ENCODE data around the gene NAALADL2.
A peak's percentile ranks its signal among the peaks of the same experiment; 100 is the strongest.

The NAALADL2 gene

DNA sequence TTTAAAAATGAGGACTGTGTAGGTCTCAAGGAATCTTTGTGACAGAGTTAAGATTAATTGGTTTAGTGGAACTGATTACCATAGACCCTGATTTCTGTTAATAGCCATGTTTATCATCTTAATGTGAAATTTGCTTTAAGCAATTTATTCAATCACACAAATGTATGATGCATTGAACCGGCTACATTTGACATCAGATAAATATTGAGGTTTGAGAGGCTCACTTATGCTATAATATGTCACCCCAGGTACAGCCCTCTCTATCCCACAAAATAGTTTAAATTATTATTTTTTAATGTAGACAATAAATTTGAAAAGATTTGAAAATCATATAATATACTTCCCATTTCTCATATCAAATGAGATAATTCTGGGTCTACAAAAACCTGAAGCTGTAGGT is 413.3 kb downstream of the NAALADL2 start:
- DNase-seq: no peak

DNA sequence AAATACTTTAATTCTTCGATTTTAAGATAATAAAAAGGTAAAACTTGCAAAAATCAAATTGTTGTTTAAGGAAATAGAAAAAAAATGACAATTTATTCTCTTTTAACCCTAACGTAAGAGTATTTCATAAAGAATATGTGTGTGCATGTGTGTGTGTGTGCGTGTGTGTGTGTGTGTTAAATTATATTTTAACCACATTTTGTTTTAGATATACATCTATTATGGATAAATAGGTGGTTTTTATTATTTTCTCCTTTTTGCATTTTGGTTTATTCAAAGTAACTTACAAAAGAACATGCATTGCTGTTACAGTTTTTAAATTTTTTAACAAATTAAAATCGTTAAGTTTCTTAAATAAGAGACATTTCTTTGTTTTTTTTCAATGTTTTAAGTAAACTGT is 414.4 kb downstream of the NAALADL2 start:
- no peak for DNase-seq

DNA sequence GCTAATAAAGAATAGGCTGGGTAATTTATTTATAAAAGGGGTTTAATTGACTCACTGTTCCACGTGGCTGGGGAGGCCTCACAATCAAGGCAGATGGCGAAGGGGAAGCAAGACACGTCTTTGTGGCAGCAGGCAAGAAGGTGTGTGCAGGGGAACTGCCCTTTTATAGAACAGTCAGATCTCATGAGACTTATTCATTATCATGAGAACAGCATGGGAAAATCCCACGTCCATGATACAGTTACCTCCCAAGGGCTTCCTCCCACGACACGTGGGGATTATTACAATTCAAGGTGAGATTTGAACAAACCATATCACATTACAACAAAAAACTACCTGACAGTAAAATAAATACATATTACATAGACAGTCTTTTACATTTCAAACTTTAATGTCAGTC is 414.9 kb downstream of the NAALADL2 start:
- DNase-seq: no peak

DNA sequence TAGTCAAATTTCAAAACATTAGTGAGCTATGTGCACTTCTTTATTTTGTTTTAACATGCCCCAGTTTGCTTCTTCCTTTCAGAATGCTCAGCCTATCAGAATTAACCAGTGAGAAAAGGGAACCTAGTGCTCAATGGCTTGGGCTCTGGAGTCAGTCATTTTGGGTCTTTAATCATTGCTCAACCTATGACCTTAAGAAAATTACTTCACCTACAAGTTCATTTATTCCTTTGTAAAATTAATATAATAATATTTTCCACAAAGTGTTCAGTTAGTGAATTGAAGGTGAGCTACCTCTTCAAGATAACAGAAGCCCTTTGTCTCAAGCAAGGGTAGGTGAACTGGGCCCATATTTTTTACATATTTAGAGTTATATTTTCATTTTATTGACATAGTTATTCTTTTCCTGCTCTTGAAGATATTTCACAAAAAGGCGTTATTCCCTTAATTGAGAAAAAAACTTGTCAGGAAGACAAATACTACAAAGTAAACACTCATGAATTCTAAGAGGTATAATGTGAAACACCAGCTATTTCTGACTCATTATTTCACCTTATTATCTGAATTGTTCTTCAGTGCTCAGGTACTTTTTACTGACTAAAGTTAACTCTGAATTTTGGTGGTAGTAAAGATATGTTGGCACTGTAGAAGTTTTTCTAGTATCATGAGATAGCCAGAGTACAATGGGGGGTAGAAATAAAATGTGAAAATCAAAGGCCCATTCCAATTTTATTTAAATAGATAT is 415.5 kb downstream of the NAALADL2 start:
- DNase-seq: no peak

DNA sequence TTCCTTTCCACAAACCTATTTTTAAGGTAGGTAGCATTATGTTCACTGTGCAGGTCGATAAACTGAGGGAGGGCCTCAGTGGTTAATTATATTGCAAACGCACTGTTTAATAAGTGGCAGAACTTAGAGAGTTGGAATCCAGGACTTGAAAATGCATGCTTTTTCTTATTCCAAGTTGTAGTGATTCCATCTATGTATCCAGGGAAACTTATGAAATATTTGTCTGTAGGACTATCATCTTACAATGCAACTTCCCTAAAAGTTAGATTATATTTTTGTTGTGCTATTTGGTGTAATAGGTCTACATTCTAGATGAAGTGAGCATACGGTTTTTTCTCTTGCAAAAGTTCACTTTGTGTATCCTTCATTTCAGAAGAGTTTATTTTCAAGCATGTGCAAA is 419.5 kb downstream of the NAALADL2 start:
- DNase-seq: no peak

DNA sequence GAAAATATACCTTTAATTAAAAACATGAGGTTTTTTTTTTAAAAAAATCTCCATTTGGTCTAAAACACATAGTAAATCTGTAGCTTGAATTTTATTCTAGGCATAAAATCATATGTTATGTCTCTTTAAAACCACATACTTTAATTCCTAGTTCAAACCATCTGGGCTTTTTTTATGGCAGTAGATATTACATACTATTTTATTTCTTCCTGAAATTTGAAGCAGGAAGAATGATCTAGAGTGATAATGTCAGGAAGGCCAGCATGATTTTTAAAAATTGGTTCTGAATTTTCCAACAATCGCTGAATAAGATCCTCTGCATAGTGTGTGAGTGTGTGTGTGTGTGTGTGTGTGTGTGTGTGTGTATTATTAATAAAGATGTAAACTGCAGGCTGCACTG is 420.3 kb downstream of the NAALADL2 start:
- DNase-seq: no peak

DNA sequence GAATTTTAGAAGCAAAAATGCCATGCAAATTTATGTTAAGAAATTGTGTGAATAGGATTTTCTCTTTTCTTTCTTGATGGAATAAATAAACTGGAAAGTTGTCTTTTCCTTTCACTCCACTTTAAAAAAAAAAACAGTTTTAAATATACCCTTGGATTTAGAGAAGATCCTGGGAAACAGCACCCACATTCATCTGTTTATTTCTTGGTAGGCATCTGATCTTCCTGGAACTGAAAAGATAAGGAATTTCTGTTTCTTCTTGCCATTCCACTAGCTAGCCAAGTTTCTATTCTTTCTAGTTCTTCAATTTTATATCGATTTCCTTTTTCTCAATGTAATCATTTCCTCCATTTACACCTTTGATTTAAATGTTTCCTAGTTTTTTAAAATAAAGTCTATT is 420.8 kb downstream of the NAALADL2 start:
- no peak for DNase-seq

DNA sequence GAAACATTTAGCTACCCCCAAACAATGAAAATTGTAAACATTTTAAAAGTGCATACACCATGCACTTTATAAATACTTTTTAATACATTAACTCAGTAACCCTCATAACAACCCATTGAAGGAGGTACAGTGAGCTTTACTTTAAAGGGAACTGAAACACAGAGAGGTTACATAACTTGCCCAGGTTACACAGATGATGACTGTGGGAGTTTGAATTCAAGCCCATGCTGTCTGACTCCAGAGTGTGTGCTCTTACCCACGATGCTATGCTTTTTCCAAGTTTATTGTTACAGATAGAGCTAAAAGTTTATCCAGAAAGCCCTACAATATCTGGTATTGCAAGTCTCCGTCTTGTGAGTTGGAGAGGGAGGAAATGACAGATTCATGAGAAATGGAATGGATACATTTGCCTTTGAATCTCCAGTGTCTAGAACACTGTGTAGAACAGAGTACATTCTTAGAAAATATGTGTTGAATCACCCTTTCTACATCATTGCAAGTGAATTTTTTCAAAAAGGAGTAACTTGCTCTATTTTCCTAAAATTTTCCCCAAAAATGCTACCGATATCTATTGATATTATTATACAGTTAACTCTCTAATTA is 428.3 kb downstream of the NAALADL2 start:
- DNase-seq: no peak

DNA sequence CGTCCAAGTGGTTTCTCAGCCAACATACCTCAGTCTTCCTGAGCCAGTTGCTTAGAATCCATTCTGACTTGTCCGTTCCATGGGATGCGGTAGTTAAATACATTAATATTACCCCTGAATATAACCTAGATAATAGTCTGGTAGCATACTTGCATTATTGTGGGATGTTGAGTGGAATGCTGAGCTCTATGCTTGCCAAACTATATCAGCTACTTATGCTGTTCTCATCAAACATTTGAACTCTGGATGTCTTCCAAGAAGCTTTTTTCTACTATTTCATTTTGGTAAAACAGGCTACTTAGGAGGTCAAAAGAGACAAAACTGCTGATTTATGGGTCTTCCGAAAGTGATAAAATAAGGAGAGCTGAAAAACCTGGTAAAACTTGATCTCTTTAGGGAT is 429.5 kb downstream of the NAALADL2 start:
- no peak for DNase-seq

DNA sequence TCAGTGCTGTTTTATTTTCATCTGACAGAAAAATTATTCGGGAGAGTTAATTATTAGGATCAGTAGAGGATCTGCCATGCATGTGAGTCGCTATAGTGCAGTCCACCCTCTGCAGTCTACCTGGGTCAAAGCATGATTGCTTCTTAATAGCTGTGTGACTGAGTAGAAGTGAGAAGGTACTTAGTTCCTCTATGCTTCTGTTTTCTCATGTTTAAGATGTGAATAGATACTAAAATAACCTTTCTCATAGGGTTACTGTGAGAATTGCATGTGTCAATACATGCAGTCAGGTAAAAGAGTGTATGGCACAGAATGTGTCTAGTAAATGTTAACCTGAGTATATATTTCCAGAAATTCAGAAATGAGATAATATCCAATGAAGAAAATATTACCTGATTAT is 435.7 kb downstream of the NAALADL2 start:
- no peak for DNase-seq

DNA sequence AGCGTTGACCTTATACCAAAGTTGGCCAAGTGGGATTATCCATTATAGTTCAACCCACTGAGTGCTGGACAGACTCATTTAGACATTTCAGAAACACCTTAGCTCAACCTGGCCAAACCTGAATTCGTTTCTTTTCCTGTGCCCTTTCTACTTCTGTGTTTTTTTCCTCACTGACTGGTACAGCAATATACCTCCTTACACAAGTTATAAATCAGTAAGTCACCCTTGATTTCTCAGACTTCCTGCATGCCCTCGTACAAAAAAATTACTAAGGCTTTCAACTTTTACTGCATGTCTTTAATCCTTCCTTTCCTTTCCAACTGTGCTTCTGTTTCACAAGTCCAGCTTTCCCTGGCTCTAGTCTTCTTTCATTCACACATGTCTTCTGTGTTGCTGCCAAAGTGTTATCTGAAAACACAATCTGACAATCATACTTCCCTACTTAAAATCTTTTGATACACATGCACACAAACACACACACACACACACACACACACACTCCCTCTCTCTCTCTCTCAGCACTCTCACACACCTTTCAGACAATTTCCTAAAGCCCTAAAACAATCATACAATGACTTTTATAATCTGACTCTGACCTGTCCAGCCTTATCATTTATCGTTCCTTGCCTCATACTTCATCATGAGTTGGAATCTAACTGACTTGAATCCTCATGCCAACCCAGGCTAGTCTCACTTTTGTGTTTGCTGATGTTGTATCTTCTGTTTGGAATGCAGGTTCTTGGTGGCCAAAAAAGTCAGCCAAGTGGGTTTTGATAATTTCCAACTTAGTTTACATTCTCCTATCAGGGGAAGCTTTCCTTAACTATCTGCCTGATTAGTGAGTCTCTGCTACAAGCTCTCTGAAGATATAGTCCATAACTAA is 436.4 kb downstream of the NAALADL2 start:
- no peak for DNase-seq

DNA sequence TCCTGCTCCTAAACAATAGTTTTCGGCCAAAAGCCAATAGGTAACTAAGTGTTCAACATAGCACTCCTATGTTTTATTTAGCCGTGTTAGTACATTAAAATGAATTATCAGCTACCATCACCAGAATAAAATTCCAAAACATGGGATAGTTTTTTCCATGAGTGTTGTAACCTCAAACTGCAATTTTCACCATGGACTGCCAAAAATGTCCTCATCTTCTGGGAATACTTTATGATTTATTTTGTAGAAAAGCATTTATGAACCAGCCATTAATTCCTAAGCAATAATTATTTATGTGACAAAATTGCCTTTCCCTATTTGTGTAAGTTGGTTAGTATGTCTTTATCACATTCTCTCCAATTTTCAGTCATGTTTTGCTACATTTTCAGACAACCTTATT is 438.1 kb downstream of the NAALADL2 start:
- no peak for DNase-seq

DNA sequence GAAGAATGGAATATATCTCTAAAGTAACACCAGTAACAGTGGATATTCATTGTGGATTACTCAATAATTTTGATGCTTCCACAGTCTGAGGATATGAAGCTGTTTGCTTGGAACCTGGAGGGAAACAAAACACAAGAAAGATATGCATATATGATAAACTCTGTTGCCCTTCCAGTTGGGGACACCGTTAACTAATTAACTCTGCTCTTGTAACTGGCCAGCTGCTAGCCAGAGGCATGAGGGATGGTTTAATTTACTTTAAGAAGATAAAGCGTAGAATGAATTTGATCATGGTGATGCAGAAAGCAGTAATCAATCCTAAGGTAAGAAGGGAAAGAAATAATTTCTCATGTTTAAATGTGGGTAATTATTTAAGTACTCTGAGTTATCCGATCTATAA is 442.6 kb downstream of the NAALADL2 start:
- no peak for DNase-seq

DNA sequence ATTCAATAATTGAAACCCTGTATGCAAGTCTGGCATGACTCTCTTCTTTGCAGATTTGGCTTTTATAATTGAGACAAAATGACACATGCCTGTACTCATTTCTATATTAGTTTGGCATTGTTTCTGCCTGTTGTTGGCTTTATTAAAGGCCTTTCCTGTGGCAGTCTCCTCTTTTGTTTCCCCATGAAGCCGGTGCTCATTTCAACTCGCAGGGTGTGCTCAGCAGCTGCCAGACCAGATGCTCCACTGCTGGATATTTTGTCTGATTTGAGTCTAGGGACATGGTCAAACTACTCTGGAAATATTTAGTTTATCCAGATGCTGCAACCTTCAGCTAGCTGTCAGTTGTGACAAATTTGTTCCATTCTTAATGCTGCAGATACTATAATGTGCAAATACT is 445.3 kb downstream of the NAALADL2 start:
- peak; percentile 75 for DNase-seq

DNA sequence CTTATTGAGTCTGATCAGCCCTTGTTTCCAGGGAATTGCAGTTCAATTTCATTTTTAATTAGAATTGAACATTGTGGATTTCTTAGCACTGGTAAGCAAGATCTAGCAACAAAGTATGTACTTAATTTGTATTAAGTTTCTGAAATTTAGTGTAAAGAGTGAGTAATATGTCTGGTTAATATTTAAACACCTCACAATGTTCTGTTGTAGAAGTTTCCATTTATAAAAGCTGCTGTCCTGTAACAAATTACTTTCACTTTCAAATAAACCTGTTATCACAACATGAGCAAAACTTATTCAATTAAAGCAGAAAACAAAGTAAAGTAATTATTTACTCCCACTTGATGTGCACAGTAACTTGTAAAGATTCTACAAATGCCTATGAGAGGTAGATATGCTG is 448.5 kb downstream of the NAALADL2 start:
- no peak for DNase-seq

DNA sequence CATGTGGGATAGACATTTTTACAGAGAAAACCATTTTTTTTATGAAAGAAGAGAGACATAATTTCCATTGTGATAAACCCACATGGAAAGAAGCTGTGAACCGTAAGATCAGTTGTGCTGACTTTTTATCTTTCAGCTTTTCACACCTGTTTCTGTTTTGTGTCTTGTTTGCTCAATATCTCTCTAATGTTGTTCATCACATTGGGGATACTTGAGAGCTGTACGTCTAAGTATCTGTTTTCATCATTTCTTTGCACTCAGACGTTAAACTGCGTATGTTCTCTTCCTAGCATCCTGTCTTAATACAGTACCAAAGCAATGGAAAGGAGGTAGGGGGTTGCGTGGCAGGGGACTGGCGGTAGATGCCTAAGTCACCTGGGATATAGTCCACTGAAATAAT is 449.0 kb downstream of the NAALADL2 start:
- no peak for DNase-seq

DNA sequence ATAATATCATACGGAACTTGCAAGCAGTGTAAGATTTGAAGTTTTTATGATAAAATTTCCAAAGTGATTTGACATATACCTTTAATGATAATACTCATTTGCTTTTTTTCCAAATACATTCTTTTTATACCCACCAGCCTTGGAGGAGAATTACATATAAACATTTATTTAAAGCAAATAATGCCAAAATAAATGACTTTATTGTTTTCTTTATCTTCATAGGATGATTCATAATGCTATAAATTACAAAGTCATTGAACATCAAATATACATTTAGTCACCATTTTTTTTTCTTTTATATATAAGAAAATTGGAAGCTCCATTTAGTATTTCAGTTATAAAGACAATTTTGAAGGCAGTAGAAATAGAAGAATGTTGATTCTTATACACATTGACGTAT is 450.9 kb downstream of the NAALADL2 start:
- no peak for DNase-seq

DNA sequence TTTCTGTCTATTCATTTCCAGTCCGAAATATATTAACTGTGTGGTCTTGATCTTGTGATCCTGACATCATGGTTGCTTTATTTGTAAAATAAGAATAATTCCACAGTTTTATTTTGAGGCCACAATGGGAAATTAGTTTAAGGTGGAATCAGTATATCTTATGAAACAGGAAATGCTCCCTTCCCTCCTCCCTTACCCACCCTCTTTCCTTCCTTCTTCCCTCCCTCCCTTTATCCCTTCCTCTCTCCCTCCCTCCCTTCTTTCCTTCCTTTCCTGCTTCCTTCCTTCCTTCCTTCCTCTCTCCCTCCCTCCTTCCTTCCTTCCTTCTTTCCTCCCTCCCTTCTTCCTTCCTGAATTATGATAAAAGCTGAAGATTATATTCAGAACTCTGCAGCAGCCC is 452.3 kb downstream of the NAALADL2 start:
- DNase-seq: no peak

DNA sequence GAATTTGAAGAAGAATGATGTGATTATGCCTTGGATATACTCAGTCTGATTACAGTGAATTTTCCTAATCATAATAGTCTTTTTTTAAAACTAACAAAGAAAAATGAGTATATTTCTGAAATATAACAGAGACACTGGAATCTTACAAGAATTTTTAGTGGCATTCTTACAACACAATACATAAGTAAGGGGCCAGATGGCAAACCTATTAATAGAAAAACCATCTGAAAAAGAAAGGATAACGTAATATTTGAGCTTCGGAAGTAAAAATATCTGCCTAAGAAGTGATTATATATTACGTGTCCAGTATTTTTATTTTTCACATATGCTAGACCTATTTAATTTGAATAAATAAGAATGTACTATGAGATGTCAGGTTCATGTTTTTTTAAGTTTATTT is 452.8 kb downstream of the NAALADL2 start:
- DNase-seq: no peak

DNA sequence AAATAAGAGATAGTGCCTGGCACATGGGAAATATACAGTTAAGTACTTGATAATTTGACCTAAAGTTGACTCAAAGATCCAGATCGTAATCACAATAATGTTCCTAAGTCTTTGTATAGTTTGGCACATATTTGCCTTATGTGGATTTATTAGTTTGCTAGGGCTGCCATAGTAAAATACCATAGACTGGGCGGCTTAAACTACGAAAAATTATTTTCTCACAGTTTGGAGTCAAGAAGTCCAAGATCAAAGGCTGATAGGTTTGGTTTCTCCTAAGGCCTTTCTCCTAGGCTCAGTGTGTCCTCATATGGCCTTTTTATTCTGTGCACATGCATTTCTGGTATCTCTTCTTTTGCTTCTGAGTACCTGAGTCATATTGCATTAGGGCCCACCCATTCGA is 453.7 kb downstream of the NAALADL2 start:
- DNase-seq: no peak

DNA sequence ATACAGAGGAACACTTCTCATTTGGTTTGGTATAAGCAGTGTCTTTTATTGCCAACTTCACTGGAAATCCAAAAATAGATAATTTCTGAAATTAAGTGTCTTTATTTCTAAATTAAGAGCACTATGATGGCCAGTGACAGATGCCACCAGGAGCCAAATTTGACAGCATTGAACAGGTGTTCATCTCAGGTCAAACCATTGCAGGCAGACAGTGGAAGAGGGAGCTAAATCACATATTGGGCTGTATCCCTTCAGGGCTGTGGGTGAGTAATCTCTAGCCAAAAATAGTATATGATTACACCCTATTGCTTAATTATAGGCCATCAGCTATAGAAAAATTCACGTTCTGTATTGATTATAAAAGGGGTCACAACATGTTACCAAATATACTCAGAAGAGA is 457.7 kb downstream of the NAALADL2 start:
- no peak for DNase-seq

DNA sequence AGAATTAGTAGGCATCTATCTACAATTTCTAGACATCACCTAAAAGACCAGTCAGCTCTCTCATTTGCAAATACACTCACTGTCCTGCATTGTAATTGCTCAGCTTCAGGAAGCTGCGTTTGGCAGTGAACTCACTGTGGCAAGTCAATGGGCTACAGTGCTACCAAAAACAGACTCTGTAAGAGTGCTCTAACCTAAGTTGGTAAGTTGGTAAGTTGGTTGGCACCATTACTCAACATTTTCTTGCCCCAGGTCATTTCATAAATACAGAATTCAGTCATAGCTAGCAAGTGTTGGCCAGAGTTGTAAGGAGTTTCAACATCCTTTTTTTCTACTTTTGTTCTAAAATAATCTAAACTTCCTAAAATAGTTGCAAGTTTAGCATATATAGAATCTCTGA is 466.3 kb downstream of the NAALADL2 start:
- DNase-seq: no peak

DNA sequence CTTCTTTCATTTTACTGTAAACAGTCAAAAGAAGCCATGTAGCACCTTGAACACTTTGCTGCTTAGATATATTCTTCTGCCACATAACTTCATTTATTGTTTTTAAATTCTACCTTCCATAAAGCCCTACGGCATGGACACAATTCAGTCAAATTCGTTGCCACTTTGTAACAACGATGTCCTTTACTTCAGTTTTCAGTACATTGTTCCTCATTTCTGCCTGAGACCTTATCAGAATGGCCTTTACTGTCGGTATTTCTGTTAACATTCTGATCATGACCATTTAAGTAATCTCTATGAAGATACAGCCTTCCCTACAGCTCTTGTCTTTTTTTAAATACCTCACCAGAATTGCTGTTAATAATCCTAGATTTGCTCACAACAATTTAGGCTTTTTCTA is 466.9 kb downstream of the NAALADL2 start:
- DNase-seq: no peak

DNA sequence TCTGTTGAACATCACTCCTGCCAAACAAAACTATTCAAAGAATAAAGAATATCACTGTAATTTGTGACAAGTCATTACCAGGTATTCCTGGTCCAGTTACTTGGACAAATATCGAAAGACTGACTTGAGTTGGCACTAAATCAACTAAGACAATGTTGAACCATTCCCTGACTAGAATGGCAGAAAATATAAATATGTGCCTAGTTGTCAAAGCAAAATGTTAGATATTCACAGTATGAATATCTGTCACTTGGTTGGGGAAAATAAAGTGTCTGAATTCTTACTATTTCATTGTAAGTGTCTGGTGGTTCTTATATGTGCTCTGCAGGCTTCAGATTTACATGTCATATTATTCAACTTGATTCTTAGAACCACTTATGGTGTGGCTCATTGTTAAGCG is 470.2 kb downstream of the NAALADL2 start:
- no peak for DNase-seq

All from left hindlimb (tissue), 1 donor.